ENCODE data around the gene FRAT1. TPM values are rescaled to one million over a fixed set of nuclear protein-coding genes. Genes with fewer than 3 reads are reported as not detected.
"Not testable (repeated sequence)": the region's sequence is repeated elsewhere in the genome, so short reads cannot be mapped to it uniquely, and the experiment has no call there.

FRAT1 gene
- total and polyA plus RNA-seq, 7 donors, result 0.61 to 3.9 (median 2.0) TPM

DNA sequence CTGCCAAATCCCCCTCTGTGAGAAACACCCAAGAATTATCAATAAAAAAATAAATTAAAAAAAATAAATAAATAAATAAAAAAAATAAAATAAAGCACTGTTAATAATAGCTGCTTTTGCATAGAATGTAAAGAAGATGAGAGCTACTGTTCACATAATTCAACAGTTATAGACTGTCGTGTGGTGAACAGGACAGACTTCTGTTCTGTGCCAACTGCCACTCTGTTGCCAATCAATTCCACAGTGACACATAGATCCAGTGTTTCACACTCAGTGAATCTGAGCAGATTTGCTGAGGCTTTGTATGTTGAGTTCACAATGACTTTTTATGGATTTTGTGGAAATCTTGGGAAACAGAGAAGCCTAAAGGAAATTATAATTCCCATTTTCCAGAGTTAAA, 41.5 kb upstream of the FRAT1 start:
- TF ChIP-seq, protein P1, sequence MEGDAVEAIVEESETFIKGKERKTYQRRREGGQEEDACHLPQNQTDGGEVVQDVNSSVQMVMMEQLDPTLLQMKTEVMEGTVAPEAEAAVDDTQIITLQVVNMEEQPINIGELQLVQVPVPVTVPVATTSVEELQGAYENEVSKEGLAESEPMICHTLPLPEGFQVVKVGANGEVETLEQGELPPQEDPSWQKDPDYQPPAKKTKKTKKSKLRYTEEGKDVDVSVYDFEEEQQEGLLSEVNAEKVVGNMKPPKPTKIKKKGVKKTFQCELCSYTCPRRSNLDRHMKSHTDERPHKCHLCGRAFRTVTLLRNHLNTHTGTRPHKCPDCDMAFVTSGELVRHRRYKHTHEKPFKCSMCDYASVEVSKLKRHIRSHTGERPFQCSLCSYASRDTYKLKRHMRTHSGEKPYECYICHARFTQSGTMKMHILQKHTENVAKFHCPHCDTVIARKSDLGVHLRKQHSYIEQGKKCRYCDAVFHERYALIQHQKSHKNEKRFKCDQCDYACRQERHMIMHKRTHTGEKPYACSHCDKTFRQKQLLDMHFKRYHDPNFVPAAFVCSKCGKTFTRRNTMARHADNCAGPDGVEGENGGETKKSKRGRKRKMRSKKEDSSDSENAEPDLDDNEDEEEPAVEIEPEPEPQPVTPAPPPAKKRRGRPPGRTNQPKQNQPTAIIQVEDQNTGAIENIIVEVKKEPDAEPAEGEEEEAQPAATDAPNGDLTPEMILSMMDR (IDR thresholded peaks at IDR 0.05), result no peak
- H3K9me3 ChIP-seq, result no peaks in the 10 kb centered on the region
- 15 to 27% (median 19%) methylated on average over 1 of the region's 1 CpG for WGBS, 3 donors
- no peak overlapping the region for H3K4me3 ChIP-seq
- peaks cover 17% of the 10 kb centered on the region for H3K4me1 ChIP-seq
- intact Hi-C loops (cut with DNase I), result no loop called here
- no peak overlapping the region for H3K27ac ChIP-seq
- H3K36me3 ChIP-seq (ENCODE audit: insufficient read depth in 1 of 2, low read depth in 1 of 2), result no peaks in the 10 kb centered on the region
- no peak for DNase-seq
- H3K27me3 ChIP-seq (ENCODE audit: insufficient read depth in 3 of 3, low read length in 2 of 3), result no peaks in the 10 kb centered on the region
- peak in 1 of 4 donors; percentile 61 for ATAC-seq

DNA sequence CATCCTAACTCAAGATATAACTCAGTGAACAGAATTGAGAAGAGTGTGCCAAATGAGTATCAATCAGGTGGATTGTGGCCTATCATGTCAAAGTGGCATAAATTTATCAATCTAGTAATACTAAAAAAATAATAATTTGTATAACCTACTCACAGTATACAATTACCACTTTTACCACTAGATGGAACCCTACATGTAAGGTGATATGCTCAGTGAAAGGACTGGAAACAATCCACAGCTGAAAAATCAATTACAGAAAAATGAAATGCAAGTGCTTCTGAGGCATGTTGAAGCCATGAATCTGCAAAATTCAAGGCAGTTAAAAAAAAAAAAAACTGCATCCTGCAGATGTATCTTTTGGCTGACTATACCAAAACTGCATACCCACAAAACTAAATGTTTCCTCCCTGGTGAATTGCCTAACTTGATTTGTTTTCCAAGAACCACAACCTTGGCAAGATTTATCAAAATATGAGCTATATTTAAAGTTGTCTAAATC, 40.5 kb upstream of the FRAT1 start:
- no peak for DNase-seq
- peak overlapping the region; percentile 57 for H3K27ac ChIP-seq
- TF ChIP-seq, protein P1 (IDR thresholded peaks at IDR 0.05), result peak; percentile 77
- peak; percentile 78 to 96 (median 84) for ATAC-seq
- H3K4me1 ChIP-seq, result peaks cover 17% of the 10 kb centered on the region
- no peaks in the 10 kb centered on the region for H3K9me3 ChIP-seq
- peak overlapping the region; percentile 1 for H3K4me3 ChIP-seq
- no peaks in the 10 kb centered on the region for H3K36me3 ChIP-seq (ENCODE audit: insufficient read depth in 1 of 2, low read depth in 1 of 2)
- H3K27me3 ChIP-seq (ENCODE audit: insufficient read depth in 3 of 3, low read length in 2 of 3), result no peaks in the 10 kb centered on the region
- intact Hi-C loops (cut with DNase I), result loop anchor here (2.0 kb wide), 1 partner anchor 54 kb away; no protein-coding TSS in a partner anchor

DNA sequence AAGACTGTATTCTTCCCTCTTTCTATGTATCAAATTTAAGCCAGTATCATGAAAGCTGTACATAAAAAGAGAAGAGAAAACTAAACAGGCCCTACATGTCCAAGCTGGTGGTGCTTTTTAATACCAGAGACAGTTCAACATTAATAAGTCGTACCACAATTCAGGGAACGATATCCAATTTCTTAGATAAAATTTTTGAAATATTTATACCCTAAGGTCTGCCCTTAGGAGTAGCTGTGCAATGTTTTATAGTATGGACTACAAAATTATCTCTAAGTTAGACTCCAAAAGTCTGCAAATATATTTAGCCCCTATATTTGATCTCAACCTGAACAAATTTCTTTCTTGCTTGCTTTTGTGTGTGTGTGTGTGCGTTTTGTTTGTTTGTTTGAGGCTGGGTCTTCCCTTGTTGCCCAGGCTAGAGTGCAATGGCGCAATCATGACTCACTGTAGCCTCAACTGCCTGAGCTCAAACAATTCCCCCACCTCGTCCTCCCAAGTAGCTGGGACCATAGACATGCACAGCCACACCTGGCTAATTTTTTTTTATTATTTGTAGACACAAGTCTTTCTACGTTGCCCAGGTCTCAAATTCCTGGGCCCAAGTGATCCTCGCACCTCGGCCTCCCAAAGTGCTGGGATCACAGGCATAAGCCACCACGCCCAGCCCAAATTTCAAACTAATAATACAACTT, 39.8 kb upstream of the FRAT1 start:
- H3K27ac ChIP-seq, result peak overlapping the region; percentile 57
- peak overlapping the region; percentile 1 for H3K4me3 ChIP-seq
- H3K9me3 ChIP-seq, result no peaks in the 10 kb centered on the region
- no peaks in the 10 kb centered on the region for H3K27me3 ChIP-seq (ENCODE audit: insufficient read depth in 3 of 3, low read length in 2 of 3)
- H3K4me1 ChIP-seq, result peaks cover 17% of the 10 kb centered on the region
- DNase-seq (no peak), ATAC-seq (peak in 3 of 4 donors; percentile 32 to 53 (median 48))
- TF ChIP-seq, protein P1 (IDR thresholded peaks at IDR 0.05), result no peak
- WGBS, 3 donors, result 73 to 76% (median 73%) methylated on average over 9 of the region's 9 CpGs
- H3K36me3 ChIP-seq (ENCODE audit: insufficient read depth in 1 of 2, low read depth in 1 of 2), result no peaks in the 10 kb centered on the region
- intact Hi-C loops (cut with DNase I), result loop anchor here (2.0 kb wide), 1 partner anchor 54 kb away; no protein-coding TSS in a partner anchor

DNA sequence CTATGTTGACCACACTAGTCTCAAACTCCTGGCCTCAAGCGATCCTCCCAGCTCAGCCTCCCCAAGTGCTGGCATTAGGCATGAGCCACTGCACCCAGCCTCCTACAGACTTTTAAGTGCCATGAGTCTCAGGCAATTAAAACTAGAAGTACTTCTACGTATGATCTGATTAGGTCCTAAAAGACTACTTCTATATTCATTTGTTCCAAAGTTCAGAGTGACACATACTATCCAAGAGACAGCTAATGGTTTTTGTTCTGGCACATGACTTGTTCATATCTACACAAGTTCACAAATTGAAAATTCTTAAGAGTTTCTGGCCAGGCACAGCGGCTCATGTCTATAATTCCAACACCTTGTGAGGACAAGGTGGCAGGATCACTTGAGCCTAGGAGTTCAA, 38.3 kb upstream of the FRAT1 start:
- H3K27ac ChIP-seq, result no peak overlapping the region
- H3K36me3 ChIP-seq (ENCODE audit: insufficient read depth in 1 of 2, low read depth in 1 of 2), result no peaks in the 10 kb centered on the region
- no peak for ATAC-seq
- H3K9me3 ChIP-seq, result no peaks in the 10 kb centered on the region
- no peaks in the 10 kb centered on the region for H3K27me3 ChIP-seq (ENCODE audit: insufficient read depth in 3 of 3, low read length in 2 of 3)
- DNase-seq, result no peak
- peaks cover 17% of the 10 kb centered on the region for H3K4me1 ChIP-seq
- WGBS, 3 donors, result 79 to 97% (median 94%) methylated on average over 3 of the region's 3 CpGs
- H3K4me3 ChIP-seq, result no peak overlapping the region
- intact Hi-C loops (cut with DNase I), result no loop called here
- TF ChIP-seq, protein P1 (IDR thresholded peaks at IDR 0.05), result no peak

DNA sequence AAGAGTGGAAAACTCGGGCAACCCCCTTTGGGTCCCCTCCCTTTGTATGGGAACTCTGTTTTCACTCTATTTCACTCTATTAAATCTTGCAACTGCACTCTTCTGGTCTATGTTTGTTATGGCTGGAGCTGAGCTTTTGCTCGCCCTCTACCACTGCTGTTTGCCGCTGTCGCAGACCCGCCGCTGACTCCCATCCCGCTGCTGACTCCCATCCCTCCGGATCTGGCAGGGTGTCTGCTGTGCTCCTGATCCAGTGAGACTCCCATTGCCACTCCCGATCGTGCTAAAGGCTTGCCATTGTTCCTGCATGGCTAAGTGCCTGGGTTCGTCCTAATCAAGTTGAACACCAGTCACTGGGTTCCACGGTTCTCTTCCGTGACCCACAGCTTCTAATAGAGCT, 29.0 kb upstream of the FRAT1 start:
- 90 to 97% (median 94%) methylated on average over 13 of the region's 13 CpGs for WGBS, 3 donors
- DNase-seq; ATAC-seq; H3K27me3 ChIP-seq (ENCODE audit: insufficient read depth in 3 of 3, low read length in 2 of 3); H3K4me3 ChIP-seq; H3K9me3 ChIP-seq; H3K4me1 ChIP-seq; H3K27ac ChIP-seq: not testable (repeated sequence)
- intact Hi-C loops (cut with DNase I), result loop anchor here in 1 of 2 donors (5.0 kb wide), 1 partner anchor 42 kb away; the partner anchor contains the start of gene FRAT2
- peaks cover 0 to 14% of the 10 kb centered on the region in 2 donors for H3K36me3 ChIP-seq (ENCODE audit: insufficient read depth in 1 of 2, low read depth in 1 of 2)

GRCh38 chr10:97290576-97291356, 28.3 kb upstream of the FRAT1 start:
- not testable (repeated sequence) for ATAC-seq

More at GRCh38 chr10:97290576-97291356, 28.3 kb upstream of the FRAT1 start:
- not testable (repeated sequence) for H3K27me3 ChIP-seq (ENCODE audit: insufficient read depth in 3 of 3, low read length in 2 of 3); H3K9me3 ChIP-seq; DNase-seq; H3K4me3 ChIP-seq; H3K27ac ChIP-seq; H3K4me1 ChIP-seq
- intact Hi-C loops (cut with DNase I), result loop anchor here in 1 of 2 donors (5.0 kb wide), 1 partner anchor 42 kb away; the partner anchor contains the start of gene FRAT2
- 92% methylated on average over 17 of the region's 17 CpGs for WGBS, 3 donors
- peaks cover 0 to 14% of the 10 kb centered on the region in 2 donors for H3K36me3 ChIP-seq (ENCODE audit: insufficient read depth in 1 of 2, low read depth in 1 of 2)

Measured in psoas muscle (tissue), 8 donors.